Endothelial cell of umbilical vein (primary cell): Measurements from ENCODE around the gene PRKAR1B. TPM values are rescaled to one million over a fixed set of nuclear protein-coding genes. Genes with fewer than 3 reads are reported as not detected.

Experiments used
- BruUV-seq: library from RNA; stranded (reverse); fragments of 400-500 nt; replicated peaks from 2 replicates; lab custom pipeline; 2021; lab: Mats Ljungman, UMichigan
- CTCF ChIA-PET: fragments of 300-600, 350-600 bp; sonication (Branson Sonifier 250); formaldehyde crosslinking; loops from one replicate; lab custom pipeline; 2021; ENCODE audit warnings: antibody characterized with exemption, inconsistent platforms; lab: Charles Lee
- POLR2A ChIA-PET: fragments of 300-600, 350-600 bp; sonication (Branson Sonifier 250); formaldehyde crosslinking; loops from one replicate; lab custom pipeline; 2021; ENCODE audit warnings: antibody characterized with exemption, inconsistent platforms; lab: Charles Lee
- DNase-seq: peaks from one replicate; pipeline ENCODE4 v3.0.0-alpha.2; 2011; ENCODE audit warnings: low read depth, low spot score
- FAIRE-seq: peaks from 2 replicates; lab custom pipeline; 2011; peaks lifted over from hg19 to GRCh38; lab: Jason Lieb, UNC
- H2AFZ ChIP-seq: 2 replicates; pipeline ENCODE4 v1.6.0; 2012; ENCODE audit warnings: low read depth, low read length, control low read depth, inconsistent platforms
- H3K27ac ChIP-seq: 2 replicates; pipeline ENCODE4 v1.5.1; 2011; ENCODE audit warnings: low read depth, mild to moderate bottlenecking, control low read depth, low read length, moderate library complexity; ENCODE audit not compliant: insufficient read depth
- H3K27me3 ChIP-seq, 2 experiments: 2 replicates each; pipeline versions ENCODE4 v1.6.0 to v1.6.1; 2011; ENCODE audit warnings: low read length in 2 of 2, mixed read lengths in 1 of 2; ENCODE audit not compliant: control insufficient read depth in 2 of 2, insufficient read depth in 2 of 2
- H3K36me3 ChIP-seq, 2 experiments: 2 replicates in 1 of 2; 3 replicates in 1 of 2; pipeline ENCODE4 v1.5.1; 2011; ENCODE audit warnings: low read length in 2 of 2, mild to moderate bottlenecking in 1 of 2, moderate library complexity in 1 of 2; ENCODE audit not compliant: control insufficient read depth in 2 of 2, insufficient read depth in 2 of 2; ENCODE audit errors: extremely low read depth in 1 of 2
- H3K4me1 ChIP-seq: 3 replicates; pipeline ENCODE4 v1.5.1; 2011; ENCODE audit warnings: mild to moderate bottlenecking, low read length; ENCODE audit not compliant: control insufficient read depth, insufficient read depth; ENCODE audit errors: extremely low read depth
- H3K4me2 ChIP-seq: 2 replicates; pipeline ENCODE4 v1.6.1; 2011; ENCODE audit warnings: low read length, control low read depth, mixed read lengths; ENCODE audit not compliant: insufficient read depth
- H3K4me3 ChIP-seq, 3 experiments: fragments of 200-600 bp in 1 of 3; sonication (generic), shearing (Covaris generic) in 1 of 3; replicated peaks in 1 of 3; 2 replicates each; pipeline ENCODE4 v1.5.1; 2011 to 2016; ENCODE audit warnings: control low read depth in 3 of 3, low read length in 3 of 3, mild to moderate bottlenecking in 2 of 3, inconsistent platforms in 1 of 3, low read depth in 1 of 3, moderate library complexity in 1 of 3; ENCODE audit not compliant: insufficient read depth in 1 of 3
- H3K79me2 ChIP-seq: 2 replicates; pipeline ENCODE4 v1.6.0; 2012; ENCODE audit warnings: low read length, inconsistent platforms; ENCODE audit not compliant: control insufficient read depth, insufficient read depth
- H3K9ac ChIP-seq: replicated peaks from 2 replicates; pipeline ENCODE3; 2011; ENCODE audit warnings: low read length, control low read depth; ENCODE audit not compliant: insufficient read depth; ENCODE audit errors: extremely low read depth
- H3K9me1 ChIP-seq: replicated peaks from 3 replicates; pipeline ENCODE4 v1.6.0; 2011; ENCODE audit warnings: mild to moderate bottlenecking, low read length; ENCODE audit not compliant: control insufficient read depth, insufficient read depth; ENCODE audit errors: extremely low read depth
- H3K9me3 ChIP-seq: replicated peaks from 2 replicates; pipeline ENCODE4 v1.5.1; 2012; ENCODE audit warnings: low read length, inconsistent platforms; ENCODE audit not compliant: control insufficient read depth, insufficient read depth
- H4K20me1 ChIP-seq: replicated peaks from 2 replicates; pipeline ENCODE3; 2011; ENCODE audit warnings: mild to moderate bottlenecking, low read length; ENCODE audit not compliant: control insufficient read depth, insufficient read depth; ENCODE audit errors: extremely low read depth
- CTCF ChIP-seq, 2 donors: IDR thresholded peaks; 1 replicate in 1 of 2; 2 replicates in 1 of 2; pipeline ENCODE4 v1.5.1; 2011; ENCODE audit warnings: low read length in 2 of 2, mild to moderate bottlenecking in 2 of 2, moderate library complexity in 2 of 2, control low read depth in 1 of 2, inconsistent platforms in 1 of 2, low read depth in 1 of 2; ENCODE audit not compliant: insufficient read depth in 1 of 2; ENCODE audit errors: extremely low read depth in 1 of 2
- EZH2 ChIP-seq: IDR thresholded peaks from 2 replicates; pipeline ENCODE4 v1.6.1; 2012; ENCODE audit warnings: borderline replicate concordance, low read depth, mild to moderate bottlenecking, moderate library complexity, low read length, inconsistent platforms; ENCODE audit not compliant: severe bottlenecking
- FOS ChIP-seq: IDR thresholded peaks from 2 replicates; pipeline ENCODE4 v1.6.1; 2011; ENCODE audit warnings: mild to moderate bottlenecking, low read length, moderate library complexity, borderline replicate concordance; ENCODE audit not compliant: insufficient read depth
- GATA2 ChIP-seq: IDR thresholded peaks from 2 replicates; pipeline ENCODE4 v1.7.0; 2011; ENCODE audit warnings: low read depth, mild to moderate bottlenecking, moderate library complexity, mixed read lengths, low read length; ENCODE audit not compliant: insufficient read length, insufficient read depth
- JUN ChIP-seq: IDR thresholded peaks from 2 replicates; pipeline ENCODE4 v1.6.1; 2011; ENCODE audit warnings: borderline replicate concordance, low read depth; ENCODE audit not compliant: insufficient read length, insufficient read depth
- MAX ChIP-seq: IDR thresholded peaks from 2 replicates; pipeline ENCODE4 v1.6.1; 2011; ENCODE audit not compliant: insufficient read depth, insufficient read length
- MYC ChIP-seq: IDR thresholded peaks from one replicate; pipeline ENCODE4 v1.6.1; 2011; ENCODE audit warnings: mild to moderate bottlenecking, low read depth, low read length
- POLR2A ChIP-seq: IDR thresholded peaks from 2 replicates; pipeline ENCODE4 v1.6.1; 2012; ENCODE audit warnings: low read depth, mild to moderate bottlenecking, control low read depth, low read length
- POLR2AphosphoS5 ChIP-seq: IDR thresholded peaks from 2 replicates; pipeline ENCODE4 v1.6.1; 2012; ENCODE audit warnings: low read depth, mild to moderate bottlenecking, control low read depth, low read length, moderate library complexity; ENCODE audit not compliant: insufficient read depth
- dilution Hi-C: fragments of 300-500 bp; cut with MboI; formaldehyde crosslinking; loops from one replicate; pipeline ENCODE4 v1.15.0; 2019; ENCODE audit warnings: low sequenced_read_pairs; ENCODE audit not compliant: extremely low pct_ligation_motif_present
- intact Hi-C: fragments of 100-400 bp; cut with micrococcal nuclease; formaldehyde crosslinking; loops from one replicate; pipeline ENCODE4 v1.10.0; 2022
- polyA plus RNA-seq, 4 experiments: library from polyadenylated mRNA; depleted of rRNA in 3 of 4; stranded (reverse) in 3 of 4; unstranded in 1 of 4; fragments of >200 nt; gene quantifications; 2 replicates each; pipeline versions ENCODE4 v1.2.1 to v1.2.3, GENCODE V29; 2011 to 2012; ENCODE audit warnings: missing spikeins in 1 of 4
- total RNA-seq: library from RNA; stranded (reverse); gene quantifications from 2 replicates; pipeline ENCODE4 v1.2.3, GENCODE V29; 2021

PRKAR1B gene
- total and polyA plus RNA-seq, 2 donors (not counting 3 experiments of a cell fraction or from before 2014, with no cell fraction given): 15.4 to 29.2 TPM

GRCh38 chr7:515628-516027 lies 211.5 kb downstream of the PRKAR1B start:
- ChIA-PET POLR2A (no interaction called here), CTCF (interaction anchor here (0.8 to 3.1 kb wide), 8 partner anchors 28 to 216 kb away, joined by 3 to 21 read pairs (median 4); no protein-coding TSS in a partner anchor)
- dilution Hi-C loops: no loop called here
- no peak overlapping the region for H3K4me2 ChIP-seq
- no peak overlapping the region for H3K27ac ChIP-seq
- peaks cover 29% of the 10 kb centered on the region for H3K4me1 ChIP-seq
- H3K9me1 ChIP-seq: no peaks in the 10 kb centered on the region
- BruUV-seq: no TSS peak
- peaks cover 0 to 4% of the 10 kb centered on the region in 2 experiments for H3K36me3 ChIP-seq
- TF ChIP-seq POLR2AphosphoS5: no peak
- TF ChIP-seq POLR2A: no peak
- TF ChIP-seq EZH2: no peak
- TF ChIP-seq CTCF (IDR thresholded peaks at IDR 0.05; ENCODE audit: extremely low read depth in 1 of 2, insufficient read depth in 1 of 2, low read depth in 1 of 2, low read length in 2 of 2): no peak
- no peak for TF ChIP-seq MAX
- TF ChIP-seq JUN: no peak
- TF ChIP-seq MYC: no peak
- TF ChIP-seq FOS: no peak
- no peak for TF ChIP-seq GATA2
- DNase-seq (no peak), FAIRE-seq (no peak)
- H4K20me1 ChIP-seq: no peaks in the 10 kb centered on the region
- no peaks in the 10 kb centered on the region for H3K9me3 ChIP-seq
- H3K79me2 ChIP-seq: peaks cover 76% of the 10 kb centered on the region
- H3K27me3 ChIP-seq: peaks cover 0 to 1% of the 10 kb centered on the region in 2 experiments
- no peak overlapping the region for H3K4me3 ChIP-seq
- no peak overlapping the region for H2AFZ ChIP-seq
- no peak overlapping the region for H3K9ac ChIP-seq
- intact Hi-C loops: loop anchor here (5.0 kb wide), 3 partner anchors 197 to 257 kb away; partner anchors contain the start of genes DNAAF5 and PRKAR1B
